ENCODE measurements around the gene FIP1L1.

DNA sequence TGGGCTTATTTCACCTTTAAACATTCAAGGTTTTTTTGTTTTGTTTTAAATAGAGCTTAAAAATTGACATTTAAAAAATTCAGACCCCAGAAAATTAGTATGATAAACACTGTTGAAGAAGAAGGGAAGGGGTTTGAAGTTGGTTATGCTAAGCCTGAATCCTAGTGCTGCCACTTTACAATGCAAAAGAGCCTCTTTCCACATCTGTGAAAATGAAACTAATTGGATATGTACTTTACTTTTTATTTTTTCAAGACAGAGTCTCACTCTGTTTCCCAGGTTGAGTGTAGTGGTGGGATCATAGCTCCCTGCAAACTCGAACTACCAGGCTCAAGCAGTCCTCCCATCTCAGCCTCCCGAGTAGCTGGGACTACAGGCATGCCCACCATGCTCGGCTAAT, 41.8 kb downstream of the FIP1L1 start:
- TF ChIP-seq, protein P1, sequence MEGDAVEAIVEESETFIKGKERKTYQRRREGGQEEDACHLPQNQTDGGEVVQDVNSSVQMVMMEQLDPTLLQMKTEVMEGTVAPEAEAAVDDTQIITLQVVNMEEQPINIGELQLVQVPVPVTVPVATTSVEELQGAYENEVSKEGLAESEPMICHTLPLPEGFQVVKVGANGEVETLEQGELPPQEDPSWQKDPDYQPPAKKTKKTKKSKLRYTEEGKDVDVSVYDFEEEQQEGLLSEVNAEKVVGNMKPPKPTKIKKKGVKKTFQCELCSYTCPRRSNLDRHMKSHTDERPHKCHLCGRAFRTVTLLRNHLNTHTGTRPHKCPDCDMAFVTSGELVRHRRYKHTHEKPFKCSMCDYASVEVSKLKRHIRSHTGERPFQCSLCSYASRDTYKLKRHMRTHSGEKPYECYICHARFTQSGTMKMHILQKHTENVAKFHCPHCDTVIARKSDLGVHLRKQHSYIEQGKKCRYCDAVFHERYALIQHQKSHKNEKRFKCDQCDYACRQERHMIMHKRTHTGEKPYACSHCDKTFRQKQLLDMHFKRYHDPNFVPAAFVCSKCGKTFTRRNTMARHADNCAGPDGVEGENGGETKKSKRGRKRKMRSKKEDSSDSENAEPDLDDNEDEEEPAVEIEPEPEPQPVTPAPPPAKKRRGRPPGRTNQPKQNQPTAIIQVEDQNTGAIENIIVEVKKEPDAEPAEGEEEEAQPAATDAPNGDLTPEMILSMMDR (conservative IDR thresholded peaks at IDR 0.05; ENCODE audit: low read length), result no peak
- no peak for TF ChIP-seq EZH2phosphoT487 (IDR thresholded peaks at IDR 0.05; ENCODE audit: borderline replicate concordance)

Measured in Loucy (cell line).